Measurements from ENCODE around the gene CAB39L. TPM values are rescaled to one million over a fixed set of nuclear protein-coding genes. Genes with fewer than 3 reads are reported as not detected.

The CAB39L gene
- total RNA-seq, 1 donor from 2014 or later: 6.6 TPM

DNA sequence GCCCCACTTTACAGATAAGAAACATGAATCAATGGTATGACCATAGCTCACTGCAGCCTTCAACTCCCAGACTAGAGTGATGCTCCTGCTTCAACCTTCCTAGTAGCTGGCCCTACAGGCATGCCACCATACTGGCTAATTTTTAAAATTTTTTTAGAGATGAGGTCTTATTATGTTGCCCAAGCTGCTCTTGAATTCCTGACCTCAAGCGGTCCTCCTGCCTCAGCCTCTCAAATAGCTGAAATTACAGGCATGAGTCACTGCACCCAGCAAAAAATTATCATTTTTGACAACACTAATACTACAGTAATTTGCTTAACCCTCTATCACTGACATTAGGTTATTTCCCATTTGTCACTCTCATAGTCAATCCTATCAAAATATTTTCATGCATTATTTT lies 14.7 kb downstream of the CAB39L start:
- Histone ChIP-seq H3K27me3 (ENCODE audit: control insufficient read depth, insufficient read depth, low read length) (no peaks in the 10 kb centered on the region), H3K36me3 (ENCODE audit: control insufficient read depth, insufficient read depth, low read length) (no peaks in the 10 kb centered on the region), H3K4me3 (ENCODE audit: low read depth, low read length) (no peak overlapping the region)
- no peak for DNase-seq (ENCODE audit: low read depth)
- no peak for FAIRE-seq
- TF ChIP-seq, protein P1, sequence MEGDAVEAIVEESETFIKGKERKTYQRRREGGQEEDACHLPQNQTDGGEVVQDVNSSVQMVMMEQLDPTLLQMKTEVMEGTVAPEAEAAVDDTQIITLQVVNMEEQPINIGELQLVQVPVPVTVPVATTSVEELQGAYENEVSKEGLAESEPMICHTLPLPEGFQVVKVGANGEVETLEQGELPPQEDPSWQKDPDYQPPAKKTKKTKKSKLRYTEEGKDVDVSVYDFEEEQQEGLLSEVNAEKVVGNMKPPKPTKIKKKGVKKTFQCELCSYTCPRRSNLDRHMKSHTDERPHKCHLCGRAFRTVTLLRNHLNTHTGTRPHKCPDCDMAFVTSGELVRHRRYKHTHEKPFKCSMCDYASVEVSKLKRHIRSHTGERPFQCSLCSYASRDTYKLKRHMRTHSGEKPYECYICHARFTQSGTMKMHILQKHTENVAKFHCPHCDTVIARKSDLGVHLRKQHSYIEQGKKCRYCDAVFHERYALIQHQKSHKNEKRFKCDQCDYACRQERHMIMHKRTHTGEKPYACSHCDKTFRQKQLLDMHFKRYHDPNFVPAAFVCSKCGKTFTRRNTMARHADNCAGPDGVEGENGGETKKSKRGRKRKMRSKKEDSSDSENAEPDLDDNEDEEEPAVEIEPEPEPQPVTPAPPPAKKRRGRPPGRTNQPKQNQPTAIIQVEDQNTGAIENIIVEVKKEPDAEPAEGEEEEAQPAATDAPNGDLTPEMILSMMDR (IDR thresholded peaks at IDR 0.05; ENCODE audit: insufficient read depth, low read length, severe bottlenecking): no peak

DNA sequence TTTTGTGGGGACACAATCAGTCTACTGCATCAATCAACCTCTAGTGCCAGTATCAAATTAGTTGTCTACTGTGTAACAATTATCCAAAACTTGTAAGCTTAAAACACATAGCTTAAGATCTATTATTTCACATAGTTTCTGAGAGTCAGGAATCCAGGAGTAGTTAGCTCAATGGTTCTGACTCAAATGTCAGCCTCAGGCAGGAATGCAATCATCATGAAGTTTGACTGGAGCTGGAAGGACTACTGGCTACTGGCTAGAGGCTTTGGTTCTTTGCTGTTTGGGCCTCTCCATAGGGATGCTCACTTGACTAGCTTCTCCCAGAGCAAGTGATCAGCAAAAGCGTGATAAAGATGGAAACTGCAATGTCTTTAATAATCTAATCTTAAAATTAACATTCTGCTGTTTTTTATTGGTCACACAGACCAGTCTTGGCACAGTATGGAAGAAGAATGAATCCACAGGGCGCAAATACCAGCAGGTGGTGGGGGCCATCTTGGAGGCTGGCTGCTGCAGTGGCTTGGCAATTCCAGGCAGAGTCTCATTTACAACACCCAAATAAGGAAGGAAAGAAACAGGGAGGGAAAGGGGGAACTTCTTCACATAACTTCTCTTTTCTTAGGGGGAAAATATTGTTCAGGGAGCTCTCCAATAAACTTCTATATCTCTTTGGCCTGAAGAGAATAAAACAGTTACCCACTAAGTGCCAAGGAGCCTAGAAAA lies 15.7 kb downstream of the CAB39L start:
- no peak for DNase-seq (ENCODE audit: low read depth)
- no peak overlapping the region for H3K4me3 ChIP-seq (ENCODE audit: low read depth, low read length)
- no peak for FAIRE-seq
- H3K27me3 ChIP-seq (ENCODE audit: control insufficient read depth, insufficient read depth, low read length): no peaks in the 10 kb centered on the region
- no peaks in the 10 kb centered on the region for H3K36me3 ChIP-seq (ENCODE audit: control insufficient read depth, insufficient read depth, low read length)
- TF ChIP-seq, protein P1 (IDR thresholded peaks at IDR 0.05; ENCODE audit: insufficient read depth, low read length, severe bottlenecking): no peak

DNA sequence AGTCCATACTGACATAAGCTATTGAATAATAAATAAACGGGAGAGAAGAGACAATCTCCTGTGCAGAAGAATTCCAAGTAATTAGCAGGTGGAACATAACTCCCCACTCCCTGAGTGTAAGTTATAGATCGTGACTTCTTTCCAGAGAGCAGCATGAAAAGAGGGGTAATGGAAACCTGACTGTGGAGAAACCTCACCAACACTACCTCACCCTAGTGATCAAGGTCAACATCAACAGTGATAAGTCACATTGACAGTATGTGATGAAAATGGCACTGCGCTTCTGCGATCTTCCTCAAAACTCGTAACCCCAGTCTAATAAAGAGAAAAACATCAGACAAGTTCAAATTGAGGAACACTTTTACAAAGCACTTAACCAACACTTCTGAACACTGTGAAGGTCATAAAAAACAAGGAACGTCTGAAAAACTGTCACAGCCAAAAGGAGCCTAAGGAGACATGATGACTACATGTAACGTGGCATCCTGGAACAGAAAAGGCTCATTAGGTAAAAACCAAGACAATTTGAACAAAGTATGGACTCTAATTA lies 19.8 kb downstream of the CAB39L start:
- no peak for FAIRE-seq
- no peaks in the 10 kb centered on the region for H3K27me3 ChIP-seq (ENCODE audit: control insufficient read depth, insufficient read depth, low read length)
- no peak for DNase-seq (ENCODE audit: low read depth)
- H3K4me3 ChIP-seq (ENCODE audit: low read depth, low read length): no peak overlapping the region
- no peaks in the 10 kb centered on the region for H3K36me3 ChIP-seq (ENCODE audit: control insufficient read depth, insufficient read depth, low read length)
- TF ChIP-seq, protein P1 (IDR thresholded peaks at IDR 0.05; ENCODE audit: insufficient read depth, low read length, severe bottlenecking): no peak

DNA sequence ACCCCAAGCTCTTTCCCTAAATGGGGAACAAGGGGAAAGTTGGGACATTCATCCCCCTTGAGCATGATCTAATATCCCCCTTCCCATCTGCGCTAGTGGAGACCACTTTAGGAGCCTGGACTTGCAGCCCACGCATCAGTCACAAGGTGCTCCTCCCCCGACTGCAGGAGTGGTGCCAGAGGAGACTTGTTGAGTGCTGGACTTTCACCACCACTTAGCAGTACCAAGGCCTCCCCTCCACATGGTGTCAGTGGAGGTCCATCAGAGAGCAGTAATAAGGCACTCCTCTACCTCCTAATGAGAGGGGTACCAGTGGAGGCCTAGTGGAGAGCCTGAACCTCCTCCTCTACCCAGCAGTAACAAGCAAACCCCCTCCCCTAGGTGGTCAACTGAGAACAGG lies 22.5 kb downstream of the CAB39L start:
- DNase-seq (ENCODE audit: low read depth): peak; percentile 8
- FAIRE-seq: no peak
- H3K36me3 ChIP-seq (ENCODE audit: control insufficient read depth, insufficient read depth, low read length): no peaks in the 10 kb centered on the region
- H3K4me3 ChIP-seq (ENCODE audit: low read depth, low read length): no peak overlapping the region
- no peaks in the 10 kb centered on the region for H3K27me3 ChIP-seq (ENCODE audit: control insufficient read depth, insufficient read depth, low read length)
- TF ChIP-seq, protein P1 (IDR thresholded peaks at IDR 0.05; ENCODE audit: insufficient read depth, low read length, severe bottlenecking): no peak

DNA sequence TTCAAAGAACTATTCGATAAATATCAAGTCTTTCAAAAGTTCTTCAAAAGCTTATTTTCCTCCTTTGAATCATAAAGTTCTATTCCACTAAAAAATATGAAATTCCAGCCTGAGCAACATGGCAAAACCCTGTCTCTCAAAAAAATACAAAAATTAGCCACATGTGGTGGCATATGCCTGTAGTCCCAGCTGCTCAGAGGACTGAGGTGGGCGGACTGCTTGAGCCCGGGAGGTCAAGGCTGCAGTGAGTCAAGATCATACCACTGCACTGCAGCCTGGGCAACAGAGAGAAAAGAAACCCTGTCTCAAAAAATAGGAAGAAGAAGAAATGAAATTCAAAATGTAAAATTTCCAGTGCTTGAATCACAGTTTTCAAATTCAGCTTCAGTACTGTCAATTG lies 24.6 kb downstream of the CAB39L start:
- DNase-seq (ENCODE audit: low read depth) (no peak), FAIRE-seq (no peak)
- H3K4me3 ChIP-seq (ENCODE audit: low read depth, low read length): no peak overlapping the region
- H3K27me3 ChIP-seq (ENCODE audit: control insufficient read depth, insufficient read depth, low read length): no peaks in the 10 kb centered on the region
- TF ChIP-seq, protein P1 (IDR thresholded peaks at IDR 0.05; ENCODE audit: insufficient read depth, low read length, severe bottlenecking): no peak
- no peaks in the 10 kb centered on the region for H3K36me3 ChIP-seq (ENCODE audit: control insufficient read depth, insufficient read depth, low read length)
